Cardiac septum (tissue), 1 donor: ENCODE results near the gene UBE2N. TPM values are rescaled to one million over a fixed set of nuclear protein-coding genes. Genes with fewer than 3 reads are reported as not detected.
"Not testable (repeated sequence)": the region's sequence is repeated elsewhere in the genome, so short reads cannot be mapped to it uniquely, and the experiment has no call there.

Experiments used
- DNase-seq: peaks from one replicate; pipeline ENCODE4 v3.0.0-alpha.2; 2020; ENCODE audit warnings: low spot score
- intact Hi-C: fragments of 100-400 bp; cut with DNase I; formaldehyde crosslinking; loops from one replicate; pipeline ENCODE4 v1.14.0; 2022
- total RNA-seq: library from RNA; stranded (reverse); fragmentation: NEBNext Ultra II Directional; extraction: Animal tissue kit (Norgen Biotek cat#: 25700); gene quantifications from one replicate; pipeline ENCODE4 v1.2.1, GENCODE V29; 2021
- donor health status: DM: no; HTN: no; CAD: no.

Gene UBE2N
- total RNA-seq, 1 donor from 2014 or later: 81.4 TPM

DNA sequence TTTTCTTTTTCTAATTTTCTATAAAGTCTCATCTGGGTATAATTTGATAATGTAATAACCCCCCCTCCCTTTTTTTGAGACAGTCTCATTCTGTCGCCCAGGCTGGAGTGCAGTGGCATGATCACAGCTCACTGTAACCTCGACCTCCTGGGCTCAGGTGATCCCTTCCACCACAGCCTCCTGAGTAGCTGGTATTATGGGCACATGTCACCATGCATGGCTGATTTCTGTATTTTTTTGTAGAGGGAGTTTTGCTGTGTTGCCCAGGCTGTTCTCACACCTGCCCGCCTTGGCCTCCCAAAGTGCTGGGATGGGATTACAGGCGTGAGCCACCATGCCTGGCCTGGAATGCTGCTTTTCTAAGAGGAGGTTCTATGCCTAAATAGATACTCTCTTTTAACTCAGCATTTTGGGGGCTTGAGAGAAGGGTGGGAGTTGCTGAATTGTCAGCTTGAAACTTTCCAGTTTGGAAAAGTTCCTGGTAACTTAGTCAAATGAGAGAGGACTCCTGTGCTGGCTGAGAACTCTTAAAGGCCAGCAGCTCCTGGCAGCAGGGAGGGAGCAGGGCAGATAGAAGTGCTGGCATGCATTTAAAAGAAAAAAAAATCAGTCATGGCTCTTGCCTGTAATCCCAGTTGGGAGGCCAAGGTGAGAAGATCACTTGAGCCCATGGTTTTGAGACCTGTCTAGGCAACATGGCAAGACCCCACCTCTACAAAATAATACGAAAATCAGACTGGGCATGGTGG, 51.0 kb downstream of the UBE2N start:
- intact Hi-C loops: no loop called here
- DNase-seq: no peak

DNA sequence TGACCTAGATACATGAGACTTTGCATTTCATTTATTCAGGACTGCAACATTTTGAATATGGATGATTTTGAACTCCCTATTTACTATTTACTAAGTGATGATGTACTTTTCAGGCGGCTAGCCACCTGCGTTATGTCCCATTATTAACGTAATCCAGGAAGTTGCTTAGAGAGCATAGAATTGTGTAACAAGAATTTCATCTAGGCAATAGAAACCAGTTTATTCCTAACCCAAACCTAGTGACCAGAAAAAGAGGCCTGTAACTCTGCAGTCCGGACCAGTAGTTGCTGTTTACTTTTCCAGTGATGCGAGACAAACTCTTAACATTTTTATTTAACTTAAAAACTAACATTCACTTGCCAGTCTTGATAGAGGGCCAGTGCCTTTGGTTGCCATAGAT, 51.7 kb downstream of the UBE2N start:
- DNase-seq: no peak
- intact Hi-C loops: no loop called here

GRCh38 chr12:93387780-93388179, 54.0 kb downstream of the UBE2N start:
- intact Hi-C loops: loop anchor here (10.0 kb wide), 1 partner anchor 463 kb away; the partner anchor contains the start of gene EEA1
- no peak for DNase-seq

DNA sequence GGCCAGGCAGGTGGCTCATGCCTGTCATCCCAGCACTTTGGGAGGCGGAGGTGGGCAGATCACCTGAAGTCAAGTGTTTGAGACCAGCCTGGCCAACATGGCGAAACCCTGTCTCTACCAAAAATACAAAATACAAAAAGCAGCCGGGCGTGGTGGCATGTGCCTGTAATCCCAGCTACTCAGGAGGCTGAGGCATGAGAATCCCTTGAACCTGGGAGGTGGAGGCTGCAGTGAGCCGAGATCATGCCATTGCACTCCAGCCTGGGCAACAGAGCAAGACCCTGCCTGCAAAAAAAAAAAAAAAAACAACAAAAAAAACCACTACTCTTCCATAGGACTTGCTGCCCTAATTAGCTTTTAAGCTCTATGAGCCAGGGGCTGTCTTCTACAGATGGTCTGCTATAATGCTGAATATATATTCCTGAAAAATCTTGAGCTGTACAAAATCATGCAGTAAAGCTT, 59.7 kb downstream of the UBE2N start:
- not testable (repeated sequence) for DNase-seq
- intact Hi-C loops: loop anchor here (10.0 kb wide), 1 partner anchor 457 kb away; the partner anchor contains the start of gene EEA1

GRCh38 chr12:93381161-93381975, 60.4 kb downstream of the UBE2N start:
- intact Hi-C loops: loop anchor here (10.0 kb wide), 1 partner anchor 457 kb away; the partner anchor contains the start of gene EEA1
- no peak for DNase-seq

GRCh38 chr12:93380480-93381121, 61.1 kb downstream of the UBE2N start:
- DNase-seq: no peak
- intact Hi-C loops: loop anchor here (10.0 kb wide), 1 partner anchor 456 kb away; the partner anchor contains the start of gene EEA1

GRCh38 chr12:93379981-93380361, 61.8 kb downstream of the UBE2N start:
- intact Hi-C loops: loop anchor here (5.0 to 10.0 kb wide), 5 partner anchors 78 to 455 kb away; partner anchors contain the start of gene EEA1
- no peak for DNase-seq

GRCh38 chr12:93379326-93379980, 62.3 kb downstream of the UBE2N start:
- intact Hi-C loops: loop anchor here (5.0 kb wide), 4 partner anchors 77 to 352 kb away; no protein-coding TSS in a partner anchor
- DNase-seq: no peak

DNA sequence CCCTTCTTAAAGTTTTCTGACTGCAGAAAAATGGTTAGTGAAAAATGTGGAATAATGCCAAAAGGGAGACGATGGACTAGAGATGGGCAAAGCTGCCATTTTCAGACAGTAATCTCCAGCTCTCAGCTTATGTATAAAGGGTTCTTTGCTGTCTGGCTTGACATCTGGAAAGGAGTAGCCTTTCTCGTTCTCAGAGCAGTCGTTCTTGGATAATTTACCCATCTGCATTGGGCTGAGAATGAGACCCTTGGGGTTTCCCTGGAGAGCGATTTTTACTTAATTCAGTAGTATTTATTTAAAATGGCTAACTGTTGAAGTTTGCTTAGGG, 62.8 kb downstream of the UBE2N start:
- intact Hi-C loops: loop anchor here (5.0 kb wide), 4 partner anchors 77 to 352 kb away; no protein-coding TSS in a partner anchor
- no peak for DNase-seq

DNA sequence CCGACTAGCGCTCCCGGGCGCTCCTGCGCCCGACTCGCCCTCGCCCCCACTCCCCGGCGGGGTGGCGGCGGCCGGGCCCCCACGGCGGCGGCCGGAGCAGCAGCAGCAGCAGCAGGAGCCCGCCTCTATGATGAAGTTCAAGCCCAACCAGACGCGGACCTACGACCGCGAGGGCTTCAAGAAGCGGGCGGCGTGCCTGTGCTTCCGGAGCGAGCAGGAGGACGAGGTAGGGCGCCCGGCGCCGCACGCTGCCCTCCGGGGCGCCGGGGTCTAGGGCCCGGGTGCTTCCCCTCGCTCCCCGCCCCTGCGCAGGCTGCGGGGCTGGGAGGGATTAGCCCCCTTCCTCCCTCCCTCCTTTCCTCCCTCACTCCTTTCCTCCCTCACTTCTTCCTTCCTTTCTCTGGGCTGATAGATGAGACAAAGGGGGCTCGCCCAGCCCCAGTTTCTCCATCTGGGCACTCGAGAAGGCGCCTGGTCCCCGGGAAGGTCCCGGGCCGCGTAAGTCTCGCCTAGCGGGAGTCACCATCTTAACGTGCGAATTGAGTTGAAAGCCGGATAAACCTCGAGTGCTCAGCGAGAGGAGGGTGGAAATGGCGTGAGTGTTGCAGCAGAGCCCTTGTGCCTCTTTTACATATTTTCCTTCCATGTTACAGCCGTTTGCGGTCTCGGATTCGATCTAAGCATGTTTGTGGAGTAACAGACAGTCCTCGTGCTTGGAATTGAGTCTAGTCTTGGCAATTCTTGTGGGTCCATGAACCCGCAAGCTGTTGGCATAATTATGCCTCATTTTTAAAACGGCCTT, 63.4 kb downstream of the UBE2N start:
- not testable (repeated sequence) for DNase-seq
- intact Hi-C loops: loop anchor here (5.0 kb wide), 4 partner anchors 76 to 351 kb away; no protein-coding TSS in a partner anchor

GRCh38 chr12:93377252-93378195, 64.2 kb downstream of the UBE2N start, which contains the start of gene NUDT4:
Gene NUDT4, plus strand, starts transcription at chr12:93377925. Its CDS starts 398 bp downstream, at chr12:93378323.
- peak; percentile 99 for DNase-seq
- intact Hi-C loops: loop anchor here (5.0 kb wide), 4 partner anchors 75 to 350 kb away; no protein-coding TSS in a partner anchor

DNA sequence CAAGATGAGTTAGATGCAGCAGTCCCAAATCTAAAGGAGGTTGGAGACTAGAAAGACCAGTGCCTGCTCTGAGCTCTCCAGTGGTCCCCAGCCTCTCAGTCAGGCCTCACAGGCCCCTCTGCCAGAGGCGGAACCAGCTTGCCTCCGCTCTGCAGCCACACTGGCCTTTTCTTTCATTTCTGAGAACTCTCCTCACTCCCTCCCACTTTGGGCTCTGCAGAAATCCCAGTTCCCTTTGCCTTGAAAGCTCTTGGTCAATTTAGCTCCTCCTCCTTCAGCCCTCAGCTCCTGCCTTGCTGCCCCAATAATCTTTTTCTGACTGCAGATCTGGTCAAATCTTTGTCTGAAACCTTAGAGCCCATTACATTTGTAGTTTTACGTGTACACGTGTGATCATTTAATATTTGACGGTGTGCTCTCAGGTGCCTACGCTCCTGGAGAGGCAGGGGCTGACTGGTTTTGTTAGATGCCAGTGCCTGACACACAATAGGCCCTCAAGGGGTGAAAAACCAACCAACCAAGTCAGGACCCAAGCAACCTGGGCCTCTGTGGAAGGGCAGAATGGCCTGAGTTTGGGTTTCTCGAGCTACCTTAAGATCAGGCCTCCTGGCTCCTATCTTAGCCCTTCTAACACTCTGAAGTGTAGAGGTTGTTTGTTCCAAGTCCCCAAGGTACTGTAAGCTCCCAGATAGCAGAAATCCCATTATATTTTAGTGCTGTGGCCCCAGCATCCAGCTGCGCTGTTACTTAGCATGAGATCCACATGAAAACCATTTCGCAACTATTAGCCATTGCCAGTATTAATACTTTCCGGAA, 65.1 kb downstream of the UBE2N start:
- DNase-seq: peak; percentile 82

DNA sequence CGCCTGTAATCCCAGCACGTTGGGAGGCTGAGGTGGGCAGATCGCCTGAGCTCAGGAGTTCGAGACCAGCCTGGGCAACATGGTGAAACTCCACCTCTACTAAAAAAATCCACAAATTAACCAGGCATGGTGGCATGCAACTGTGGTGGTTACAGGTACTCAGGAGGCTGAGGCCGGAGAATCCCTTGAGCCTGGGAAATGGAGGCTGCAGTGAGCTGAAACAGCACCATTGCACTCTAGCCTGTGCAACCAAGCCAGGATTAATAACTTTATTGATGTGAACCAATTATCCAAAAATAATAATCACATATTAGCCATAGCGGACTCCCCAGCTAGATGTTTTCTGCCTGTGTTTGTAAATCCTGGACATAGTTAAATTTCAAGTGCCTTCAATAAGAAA, 65.8 kb downstream of the UBE2N start:
- intact Hi-C loops: loop anchor here (5.0 kb wide), 4 partner anchors 74 to 349 kb away; no protein-coding TSS in a partner anchor
- DNase-seq: no peak

More for the DNA sequence above, 65.1 kb downstream of the UBE2N start:
- intact Hi-C loops: loop anchor here (5.0 kb wide), 4 partner anchors 74 to 349 kb away; no protein-coding TSS in a partner anchor

GRCh38 chr12:93373961-93374656, 67.6 kb downstream of the UBE2N start:
- no peak for DNase-seq
- intact Hi-C loops: no loop called here

DNA sequence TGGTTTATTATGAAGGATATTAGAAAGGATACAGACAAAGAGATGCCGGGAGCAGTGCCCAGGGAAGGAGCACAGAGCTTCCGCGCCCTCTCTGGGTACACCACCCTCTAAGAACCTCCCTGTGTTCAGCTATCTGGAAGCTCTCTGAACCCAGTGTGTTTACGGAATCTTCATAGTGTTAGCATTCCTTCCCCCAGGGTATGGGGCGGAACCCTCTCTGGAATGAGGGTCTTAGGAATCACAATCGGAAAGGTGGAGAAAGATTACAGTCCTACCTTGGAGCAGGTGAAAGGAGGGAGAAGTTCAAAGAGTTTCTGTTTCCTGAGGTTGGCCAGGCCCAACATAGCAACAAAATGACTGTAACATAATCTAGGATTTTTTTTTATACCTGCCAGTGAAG, 70.8 kb downstream of the UBE2N start:
- intact Hi-C loops: no loop called here
- DNase-seq: no peak

GRCh38 chr12:93369505-93369904, 72.2 kb downstream of the UBE2N start:
- intact Hi-C loops: no loop called here

More at GRCh38 chr12:93369505-93369904, 72.2 kb downstream of the UBE2N start:
- DNase-seq: no peak
